ENCODE data around the gene HRAS. TPM values are rescaled to one million over a fixed set of nuclear protein-coding genes. Genes with fewer than 3 reads are reported as not detected.

The HRAS gene
- total and polyA plus RNA-seq, 2 of the 8 experiments (the other 6 are each of a cell fraction or from before 2014, with no cell fraction given) = 44.3 to 54.7 TPM

GRCh38 chr11:521177-521688 lies 14.1 kb downstream of the HRAS start:
- Histone ChIP-seq H3K27ac (ENCODE audit: low read depth, low read length) (no peak overlapping the region), H3K9ac (replicated peaks in 1 of 4; ENCODE audit: extremely low read depth in 1 of 4, low read depth in 3 of 4, low read length in 3 of 4) (no peak overlapping the region; a peak in 1 of 7 replicates), H3K79me2 (ENCODE audit: control insufficient read depth in 1 of 2, insufficient read depth in 2 of 2, low read length in 2 of 2) (no peaks in the 10 kb centered on the region), H3K18ac (ENCODE audit: extremely low read depth, low read length) (no peak overlapping the region), H3K56ac (replicated peaks; ENCODE audit: insufficient read length, low read depth, low read length) (no peak overlapping the region), H4K5ac (ENCODE audit: insufficient read length, low read depth, low read length) (no peak overlapping the region), H2AFZ (ENCODE audit: low read length) (no peak overlapping the region), H3K14ac (ENCODE audit: insufficient read length) (no peak overlapping the region), H2BK15ac (ENCODE audit: low read length) (no peak overlapping the region), H4K91ac (replicated peaks; ENCODE audit: insufficient read length, low read length) (no peak overlapping the region), H3K4ac (replicated peaks; ENCODE audit: insufficient read length, low read depth, low read length) (no peak overlapping the region), H3K23ac (ENCODE audit: insufficient read length) (no peak overlapping the region), H3K9me3 (ENCODE audit: insufficient read depth in 2 of 2, low read depth in 1 of 2, low read length in 1 of 2) (peaks cover 3 to 14% of the 10 kb centered on the region in 2 experiments; a peak in 1 of 4 replicates), H3K4me1 (replicated peaks in 1 of 4; ENCODE audit: control insufficient read depth in 3 of 4, insufficient read depth in 4 of 4, low read length in 3 of 4) (no peaks in the 10 kb centered on the region), H3K23me2 (ENCODE audit: low read depth, low read length) (no peaks in the 10 kb centered on the region), H3K4me3 (ENCODE audit: extremely low read depth in 1 of 4, insufficient read depth in 2 of 4, low read depth in 3 of 4, low read length in 4 of 4) (no peak overlapping the region), H3K36me3 (ENCODE audit: control insufficient read depth in 2 of 4, insufficient read depth in 4 of 4, low read length in 3 of 4) (no peaks in the 10 kb centered on the region), H2BK5ac (ENCODE audit: low read depth, low read length) (no peak overlapping the region), H4K20me1 (replicated peaks in 1 of 2; ENCODE audit: control insufficient read depth in 1 of 2, insufficient read depth in 2 of 2, low read length in 2 of 2) (no peaks in the 10 kb centered on the region), H4K8ac (ENCODE audit: extremely low read depth, insufficient read depth, low read length) (no peak overlapping the region; the same call in 1 of the 2 replicates), H3K79me1 (ENCODE audit: low read depth, low read length) (no peaks in the 10 kb centered on the region), H2AK5ac (ENCODE audit: low read depth, low read length) (no peak overlapping the region; the same call in 1 of the 2 replicates), H3K27me3 (replicated peaks in 1 of 4; ENCODE audit: control insufficient read depth in 3 of 4, extremely low read depth in 1 of 4, insufficient read depth in 3 of 4, low read length in 3 of 4) (0 out of 7 replicates have a peak, but pooled peaks cover 0 to 3% (median 0%) of the 10 kb centered on the region in 4 experiments), H3K4me2 (ENCODE audit: insufficient read depth in 1 of 2, low read depth in 2 of 2, low read length in 2 of 2) (no peak overlapping the region), H2BK20ac (ENCODE audit: low read length) (no peak overlapping the region), H2BK12ac (ENCODE audit: low read depth, low read length) (no peak overlapping the region), H2BK120ac (replicated peaks; ENCODE audit: low read depth, low read length) (no peak overlapping the region)
- DNase-seq (ENCODE audit: low read depth in 1 of 2, low spot score in 2 of 2) (no peak), FAIRE-seq (no peak)
- WGBS, 2 experiments (ENCODE audit: extremely low coverage in 1 of 2, insufficient coverage in 1 of 2, insufficient read length in 1 of 2, insufficient replicate concordance in 2 of 2, low coverage in 1 of 2, low lambda C conversion rate in 2 of 2, missing lambda C conversion rate in 1 of 2) = 89% methylated on average over 10 of the region's 10 CpGs; no CpG with 5 or more reads in 1 of the 2 experiments
- ChIA-PET CTCF (ENCODE audit: partially characterized antibody) (interaction anchor here (0.8 to 1.6 kb wide), 6 partner anchors 9 to 124 kb away, joined by 3 to 4 read pairs (median 4); partner anchors contain the start of gene HRAS), POLR2A (ENCODE audit: partially characterized antibody) (interaction anchor here (1.4 to 1.6 kb wide), 2 partner anchors 114 to 117 kb away, joined by 3 read pairs; no protein-coding TSS in a partner anchor)
- TF ChIP-seq CTBP2 (IDR thresholded peaks at IDR 0.05; ENCODE audit: borderline replicate concordance, insufficient read depth, insufficient read length, low read length) (no peak), SIRT6 (IDR thresholded peaks at IDR 0.05; ENCODE audit: low read length) (no peak), EP300 (IDR thresholded peaks at IDR 0.05; ENCODE audit: borderline replicate concordance in 1 of 2, low read depth in 2 of 2, low read length in 2 of 2) (no peak), HDAC6 (IDR thresholded peaks at IDR 0.05; ENCODE audit: low read depth, low read length) (no peak), YY1 (IDR thresholded peaks at IDR 0.05; ENCODE audit: low read depth, low read length) (no peak), POLR2A (IDR thresholded peaks at IDR 0.05; ENCODE audit: control extremely low read depth in 1 of 2, low read depth in 2 of 2, low read length in 2 of 2) (no peak), RNF2 (IDR thresholded peaks at IDR 0.05; ENCODE audit: borderline replicate concordance, low read depth, low read length, missing control alignments, poor library complexity, severe bottlenecking) (no peak), KDM4A (IDR thresholded peaks at IDR 0.05; ENCODE audit: low read depth, low read length, severe bottlenecking) (no peak)
- TF ChIP-seq, protein P1, sequence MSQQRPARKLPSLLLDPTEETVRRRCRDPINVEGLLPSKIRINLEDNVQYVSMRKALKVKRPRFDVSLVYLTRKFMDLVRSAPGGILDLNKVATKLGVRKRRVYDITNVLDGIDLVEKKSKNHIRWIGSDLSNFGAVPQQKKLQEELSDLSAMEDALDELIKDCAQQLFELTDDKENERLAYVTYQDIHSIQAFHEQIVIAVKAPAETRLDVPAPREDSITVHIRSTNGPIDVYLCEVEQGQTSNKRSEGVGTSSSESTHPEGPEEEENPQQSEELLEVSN (IDR thresholded peaks at IDR 0.05) = no peak

Measured in H1 (cell line).